H1 (cell line): ENCODE results near the gene ASPDH. TPM values are rescaled to one million over a fixed set of nuclear protein-coding genes. Genes with fewer than 3 reads are reported as not detected.

Experiments used
- KDM5A ChIP-seq: fragments of 200-600 bp; IDR thresholded peaks from 2 replicates; pipeline ENCODE4 v1.7.1; 2012; ENCODE audit warnings: mild to moderate bottlenecking, low read length, inconsistent platforms, mixed read lengths
- MAX ChIP-seq: IDR thresholded peaks from 2 replicates; pipeline ENCODE4 v1.6.1; 2012; ENCODE audit warnings: inconsistent platforms
- RBBP5 ChIP-seq: IDR thresholded peaks from 2 replicates; pipeline ENCODE4 v1.7.1; 2012; ENCODE audit warnings: low read depth, mild to moderate bottlenecking, inconsistent platforms, low read length, moderate library complexity, borderline replicate concordance
- TEAD4 ChIP-seq: IDR thresholded peaks from 2 replicates; pipeline ENCODE4 v1.6.1; 2012; ENCODE audit warnings: low read depth, low read length, inconsistent platforms, mixed read lengths
- polyA plus RNA-seq, 7 experiments: library from polyadenylated mRNA; depleted of rRNA in 3 of 7; stranded (reverse) in 5 of 7; unstranded in 2 of 7; fragments of >200 nt in 5 of 7; fragments of 200-250 nt in 2 of 7; gene quantifications; 1 replicate in 5 of 7; 2 replicates in 1 of 7; 4 replicates in 1 of 7; pipeline versions ENCODE4 v1.2.1 to v1.2.3, GENCODE V29; 2011 to 2013; ENCODE audit warnings: missing spikeins in 2 of 7, mixed read lengths in 2 of 7
- total RNA-seq: library from RNA; stranded (reverse); fragmentation: NEBNext Ultra II Directional; extraction: Animal tissue kit (Norgen Biotek cat#: 25700); gene quantifications from 2 replicates; pipeline ENCODE4 v1.2.1, GENCODE V29; 2021

The ASPDH gene
- total and polyA plus RNA-seq, 2 of the 8 experiments (the other 6 are each of a cell fraction or from before 2014, with no cell fraction given): not detected

GRCh38 chr19:50466706-50467039 is 47.0 kb downstream of the ASPDH start (continued):
- TF ChIP-seq KDM5A (no peak), TEAD4 (no peak), MAX (no peak), RBBP5 (no peak)
